ENCODE measurements around the gene NUAK1. TPM values are rescaled to one million over a fixed set of nuclear protein-coding genes. Genes with fewer than 3 reads are reported as not detected.

NUAK1 gene
- total RNA-seq, 1 donor from 2014 or later, result 16.6 TPM

- TF ChIP-seq CTCF (IDR thresholded peaks at IDR 0.05; ENCODE audit: unreplicated experiment), result no peak
- H3K4me3 Mint-ChIP-seq (ENCODE audit: unreplicated experiment), result no peak overlapping the region
- no peaks in the 10 kb centered on the region for H3K4me1 Mint-ChIP-seq (ENCODE audit: unreplicated experiment)
- DNase-seq (ENCODE audit: low spot score), result no peak
- H3K36me3 Mint-ChIP-seq (ENCODE audit: low read depth, unreplicated experiment), result no peaks in the 10 kb centered on the region
- no peaks in the 10 kb centered on the region for H3K9me3 Mint-ChIP-seq (ENCODE audit: unreplicated experiment)
- no peak overlapping the region for H3K27ac Mint-ChIP-seq (ENCODE audit: unreplicated experiment)
- peaks cover 3% of the 10 kb centered on the region for H3K27me3 Mint-ChIP-seq (ENCODE audit: unreplicated experiment)
Observed at GRCh38 chr12:106161491-106161890, 22.7 kb upstream of the NUAK1 start.

- Mint-ChIP-seq H3K9me3 (ENCODE audit: unreplicated experiment) (no peaks in the 10 kb centered on the region), H3K27ac (ENCODE audit: unreplicated experiment) (no peak overlapping the region), H3K36me3 (ENCODE audit: low read depth, unreplicated experiment) (no peaks in the 10 kb centered on the region), H3K27me3 (ENCODE audit: unreplicated experiment) (peaks cover 3% of the 10 kb centered on the region), H3K4me3 (ENCODE audit: unreplicated experiment) (no peak overlapping the region), H3K4me1 (ENCODE audit: unreplicated experiment) (no peaks in the 10 kb centered on the region)
- no peak for DNase-seq (ENCODE audit: low spot score)
- TF ChIP-seq CTCF (IDR thresholded peaks at IDR 0.05; ENCODE audit: unreplicated experiment), result no peak
Observed at GRCh38 chr12:106160915-106161314, 22.2 kb upstream of the NUAK1 start.

DNA sequence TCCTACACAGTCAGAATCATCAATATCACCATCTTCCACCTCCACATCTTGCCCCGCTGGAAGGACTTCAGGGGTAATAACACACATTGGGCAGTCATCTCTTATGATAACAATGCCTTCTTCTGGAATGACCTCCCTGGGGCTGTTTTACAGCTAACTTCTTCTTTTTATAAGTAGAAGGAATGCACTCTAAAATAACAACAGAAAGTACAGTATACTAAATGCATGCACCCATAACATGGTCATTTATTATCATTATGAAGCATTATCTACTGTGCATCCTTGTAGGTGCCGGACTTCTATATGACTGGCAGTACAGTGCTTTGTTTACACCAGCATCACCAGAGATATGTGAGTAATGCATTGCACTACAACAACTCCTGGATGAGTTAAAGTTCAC lies 19.0 kb upstream of the NUAK1 start:
- DNase-seq (ENCODE audit: low spot score), result no peak
- Mint-ChIP-seq H3K36me3 (ENCODE audit: low read depth, unreplicated experiment) (no peaks in the 10 kb centered on the region), H3K27me3 (ENCODE audit: unreplicated experiment) (peaks cover 3% of the 10 kb centered on the region), H3K27ac (ENCODE audit: unreplicated experiment) (no peak overlapping the region), H3K9me3 (ENCODE audit: unreplicated experiment) (no peaks in the 10 kb centered on the region), H3K4me3 (ENCODE audit: unreplicated experiment) (no peak overlapping the region), H3K4me1 (ENCODE audit: unreplicated experiment) (no peaks in the 10 kb centered on the region)
- no peak for TF ChIP-seq CTCF (IDR thresholded peaks at IDR 0.05; ENCODE audit: unreplicated experiment)

DNA sequence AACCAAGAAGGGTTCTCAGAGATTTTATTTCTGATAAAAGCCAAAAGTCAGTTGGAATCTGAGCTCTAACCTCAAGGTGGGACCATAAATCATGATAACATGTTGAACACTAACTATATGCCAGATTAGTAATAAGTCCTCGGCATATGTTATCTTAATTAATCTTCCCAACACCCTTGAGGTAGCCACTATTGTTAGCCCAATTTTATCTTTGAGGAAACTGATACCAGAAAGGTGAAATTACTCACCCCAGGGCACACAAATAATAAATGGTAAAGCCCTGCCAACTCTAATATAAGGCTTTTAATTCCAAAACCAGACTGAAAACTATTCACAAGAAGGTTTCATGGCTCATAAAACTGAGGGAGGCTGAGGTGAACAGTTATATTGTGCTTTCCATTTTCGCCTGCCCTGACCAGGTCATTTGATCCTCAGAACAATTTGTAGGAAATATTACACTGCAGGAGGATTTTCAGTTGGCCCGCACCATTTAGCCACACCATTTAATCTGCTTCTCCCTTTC lies 16.1 kb upstream of the NUAK1 start:
- Mint-ChIP-seq H3K4me1 (ENCODE audit: unreplicated experiment) (no peaks in the 10 kb centered on the region), H3K4me3 (ENCODE audit: unreplicated experiment) (no peak overlapping the region), H3K27ac (ENCODE audit: unreplicated experiment) (no peak overlapping the region), H3K36me3 (ENCODE audit: low read depth, unreplicated experiment) (no peaks in the 10 kb centered on the region), H3K9me3 (ENCODE audit: unreplicated experiment) (no peaks in the 10 kb centered on the region), H3K27me3 (ENCODE audit: unreplicated experiment) (peaks cover 2% of the 10 kb centered on the region)
- DNase-seq (ENCODE audit: low spot score), result no peak
- TF ChIP-seq CTCF (IDR thresholded peaks at IDR 0.05; ENCODE audit: unreplicated experiment), result no peak

DNA sequence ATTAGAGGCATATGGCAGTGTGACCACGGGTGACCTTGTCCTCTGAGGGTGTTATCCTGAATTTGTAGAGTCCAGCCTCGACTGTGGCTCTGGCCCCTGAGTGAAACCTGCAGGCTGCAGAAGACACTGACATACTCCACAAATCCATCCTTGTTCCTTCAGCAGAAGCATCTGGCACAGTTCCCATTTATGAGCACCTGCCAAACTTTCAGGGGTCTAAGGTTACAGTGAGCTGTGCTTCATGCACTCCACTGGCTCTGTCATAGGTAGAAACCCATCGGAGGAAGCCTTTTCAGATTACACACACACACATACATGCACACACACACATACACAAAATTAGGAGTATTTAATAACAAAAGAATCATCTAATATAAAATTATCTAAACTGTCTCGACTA lies 13.6 kb upstream of the NUAK1 start:
- no peak for TF ChIP-seq CTCF (IDR thresholded peaks at IDR 0.05; ENCODE audit: unreplicated experiment)
- Mint-ChIP-seq H3K4me1 (ENCODE audit: unreplicated experiment) (no peaks in the 10 kb centered on the region), H3K9me3 (ENCODE audit: unreplicated experiment) (no peaks in the 10 kb centered on the region), H3K27me3 (ENCODE audit: unreplicated experiment) (no peaks in the 10 kb centered on the region), H3K27ac (ENCODE audit: unreplicated experiment) (no peak overlapping the region), H3K4me3 (ENCODE audit: unreplicated experiment) (no peak overlapping the region), H3K36me3 (ENCODE audit: low read depth, unreplicated experiment) (no peaks in the 10 kb centered on the region)
- DNase-seq (ENCODE audit: low spot score), result no peak
